IMR-90 (cell line): Measurements from ENCODE around the gene AUTS2.

ENCODE experiments used
- MAFK ChIP-seq: IDR thresholded peaks from 2 replicates; pipeline ENCODE4 v1.6.1; 2012; ENCODE audit warnings: low read depth, low read length, improper control_type of control experiment
- POLR2A ChIP-seq: IDR thresholded peaks from 2 replicates; pipeline ENCODE4 v1.6.1; 2012; ENCODE audit warnings: mild to moderate bottlenecking, low read depth, low read length
- RAD21 ChIP-seq: IDR thresholded peaks from 2 replicates; pipeline ENCODE4 v1.6.1; 2012; ENCODE audit warnings: low read length, improper control_type of control experiment
- SMC3 ChIP-seq: fragments of 150-350 bp; IDR thresholded peaks from 2 replicates; pipeline ENCODE4 v1.6.1; 2016; ENCODE audit warnings: low read depth, mild to moderate bottlenecking, antibody characterized with exemption, low read length, moderate library complexity
- TF ChIP-seq, protein P1 (sequence below): conservative IDR thresholded peaks from 2 replicates; pipeline ENCODE4 v1.5.1; 2012; ENCODE audit warnings: mild to moderate bottlenecking, low read depth, low read length, improper control_type of control experiment

DNA sequence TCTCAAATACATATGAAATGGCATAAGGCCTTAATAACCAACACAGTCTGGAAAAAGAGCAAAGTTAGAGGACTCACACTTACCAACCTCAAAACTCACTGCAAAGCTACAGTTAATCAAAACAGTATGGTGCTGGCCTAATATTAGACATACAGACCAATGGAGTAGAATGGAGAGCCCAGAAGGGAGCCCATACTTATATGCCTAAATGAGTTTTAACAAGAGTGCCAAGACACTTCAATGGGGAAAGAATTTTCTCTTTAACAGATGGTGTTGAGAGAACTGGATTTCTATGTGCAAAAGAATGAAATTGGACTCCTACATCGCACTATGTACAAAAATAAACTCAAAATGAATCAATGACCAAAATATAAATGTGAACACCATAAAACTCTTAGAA lies 522.6 kb downstream of the AUTS2 start:
- TF ChIP-seq RAD21 (no peak), SMC3 (no peak), POLR2A (no peak), MAFK (no peak)
- TF ChIP-seq, protein P1, sequence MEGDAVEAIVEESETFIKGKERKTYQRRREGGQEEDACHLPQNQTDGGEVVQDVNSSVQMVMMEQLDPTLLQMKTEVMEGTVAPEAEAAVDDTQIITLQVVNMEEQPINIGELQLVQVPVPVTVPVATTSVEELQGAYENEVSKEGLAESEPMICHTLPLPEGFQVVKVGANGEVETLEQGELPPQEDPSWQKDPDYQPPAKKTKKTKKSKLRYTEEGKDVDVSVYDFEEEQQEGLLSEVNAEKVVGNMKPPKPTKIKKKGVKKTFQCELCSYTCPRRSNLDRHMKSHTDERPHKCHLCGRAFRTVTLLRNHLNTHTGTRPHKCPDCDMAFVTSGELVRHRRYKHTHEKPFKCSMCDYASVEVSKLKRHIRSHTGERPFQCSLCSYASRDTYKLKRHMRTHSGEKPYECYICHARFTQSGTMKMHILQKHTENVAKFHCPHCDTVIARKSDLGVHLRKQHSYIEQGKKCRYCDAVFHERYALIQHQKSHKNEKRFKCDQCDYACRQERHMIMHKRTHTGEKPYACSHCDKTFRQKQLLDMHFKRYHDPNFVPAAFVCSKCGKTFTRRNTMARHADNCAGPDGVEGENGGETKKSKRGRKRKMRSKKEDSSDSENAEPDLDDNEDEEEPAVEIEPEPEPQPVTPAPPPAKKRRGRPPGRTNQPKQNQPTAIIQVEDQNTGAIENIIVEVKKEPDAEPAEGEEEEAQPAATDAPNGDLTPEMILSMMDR = no peak
